HCT116 (cell line): ENCODE results near the gene ING3. TPM values are rescaled to one million over a fixed set of nuclear protein-coding genes. Genes with fewer than 3 reads are reported as not detected.

ENCODE experiments used
- ATAC-seq: fragments of 200-7000 bp; cut with Tn5 transposase; 2 replicates; pipeline ENCODE4 v1.9.1; 2020; ENCODE audit warnings: mild to moderate bottlenecking, moderate library complexity
- BruUV-seq: library from RNA; stranded (reverse); fragments of 400-500 nt; replicated peaks from 2 replicates; lab custom pipeline; 2021; lab: Mats Ljungman, UMichigan
- CTCF ChIA-PET: fragments of 300-600 bp; sonication (Branson Sonifier 250); formaldehyde crosslinking; loops from one replicate; lab custom pipeline; 2021; ENCODE audit warnings: antibody characterized with exemption; lab: Charles Lee
- POLR2A ChIA-PET: fragments of 300-600, 350-600 bp; sonication (Branson Sonifier 250); formaldehyde crosslinking; loops from one replicate; lab custom pipeline; 2021; ENCODE audit warnings: antibody characterized with exemption; lab: Charles Lee
- RAD21 ChIA-PET, 2 experiments: fragments of 300-600 bp; sonication (Branson Sonifier 250); formaldehyde crosslinking; loops; one replicate each; lab custom pipeline; 2023; ENCODE audit warnings: low total read pairs in 2 of 2; ENCODE audit not compliant: uncharacterized antibody in 2 of 2, unreplicated experiment in 2 of 2, low non-redundant PET in 1 of 2; lab: Charles Lee
- DNase-seq: peaks from one replicate; pipeline ENCODE4 v3.0.0-alpha.2; 2010; ENCODE audit warnings: low read depth, low spot score
- H2AFZ ChIP-seq: fragments of 200-600 bp; shearing (Covaris generic), sonication (generic); 2 replicates; pipeline ENCODE4 v1.6.1; 2017; ENCODE audit warnings: low read depth, mixed run types, mixed read lengths, antibody characterized with exemption, low read length; ENCODE audit not compliant: poor library complexity, severe bottlenecking
- H3K27ac ChIP-seq: 2 replicates; pipeline ENCODE4 v1.5.1; 2012; ENCODE audit warnings: low read depth, low read length
- H3K27me3 ChIP-seq: fragments of 200-600 bp; sonication (generic); 2 replicates; pipeline ENCODE4 v1.6.1; 2016; ENCODE audit warnings: mixed run types, low read length, mixed read lengths; ENCODE audit not compliant: insufficient read depth
- H3K36me3 ChIP-seq, 2 experiments: fragments of 200-500 bp in 1 of 2; fragments of 200-600 bp in 1 of 2; sonication (Bioruptor generic) in 1 of 2; sonication (generic) in 1 of 2; 2 replicates each; pipeline versions ENCODE4 v1.5.1 to v1.6.1; 2014 to 2016; ENCODE audit warnings: low read length in 2 of 2, inconsistent platforms in 1 of 2, mixed read lengths in 1 of 2, mixed run types in 1 of 2; ENCODE audit not compliant: insufficient read depth in 2 of 2, control insufficient read depth in 1 of 2
- H3K4me1 ChIP-seq, 2 experiments: fragments of 200-600 bp in 1 of 2; sonication (generic) in 1 of 2; 2 replicates each; pipeline versions ENCODE4 v1.5.1 to v1.6.1; 2012 to 2017; ENCODE audit warnings: low read length in 2 of 2, inconsistent platforms in 1 of 2, mild to moderate bottlenecking in 1 of 2, mixed read lengths in 1 of 2, mixed run types in 1 of 2, moderate library complexity in 1 of 2; ENCODE audit not compliant: insufficient read depth in 2 of 2, control insufficient read depth in 1 of 2
- H3K4me2 ChIP-seq: fragments of 200-600 bp; sonication (generic); 2 replicates; pipeline ENCODE4 v1.6.1; 2017; ENCODE audit warnings: mixed run types, low read length, mixed read lengths
- H3K4me3 ChIP-seq, 2 experiments: fragments of 200-600 bp in 1 of 2; sonication (generic) in 1 of 2; replicated peaks in 1 of 2; 2 replicates each; pipeline ENCODE4 v1.5.1; 2011 to 2016; ENCODE audit warnings: low read length in 2 of 2, control low read depth in 1 of 2, low read depth in 1 of 2, mild to moderate bottlenecking in 1 of 2, mixed read lengths in 1 of 2, mixed run types in 1 of 2
- H3K79me2 ChIP-seq: fragments of 200-600 bp; sonication (generic); 2 replicates; pipeline ENCODE4 v1.6.1; 2017; ENCODE audit warnings: mild to moderate bottlenecking, mixed run types, low read length, moderate library complexity, mixed read lengths; ENCODE audit not compliant: insufficient read depth
- H3K9ac ChIP-seq: fragments of 200-600 bp; sonication (generic); 2 replicates; pipeline ENCODE4 v1.6.1; 2016; ENCODE audit warnings: low read length, mixed read lengths
- H3K9me2 ChIP-seq: fragments of 200-600 bp; sonication (generic), shearing (Covaris generic); 2 replicates; pipeline ENCODE4 v1.6.1; 2017; ENCODE audit warnings: mixed run types, mild to moderate bottlenecking, moderate library complexity; ENCODE audit not compliant: insufficient read depth
- H3K9me3 ChIP-seq, 2 experiments: fragments of 200-500 bp in 1 of 2; fragments of 200-600 bp in 1 of 2; sonication (Bioruptor generic) in 1 of 2; sonication (generic) in 1 of 2; 2 replicates each; pipeline ENCODE4 v1.6.1; 2014 to 2017; ENCODE audit warnings: low read length in 2 of 2, mixed read lengths in 2 of 2, inconsistent platforms in 1 of 2, low read depth in 1 of 2, mild to moderate bottlenecking in 1 of 2, mixed run types in 1 of 2, moderate library complexity in 1 of 2; ENCODE audit not compliant: control insufficient read depth in 1 of 2, insufficient read depth in 1 of 2
- H4K20me1 ChIP-seq: fragments of 200-600 bp; sonication (generic), shearing (Covaris generic); 2 replicates; pipeline ENCODE4 v1.6.1; 2017; ENCODE audit warnings: mixed run types, mild to moderate bottlenecking, moderate library complexity; ENCODE audit not compliant: insufficient read depth
- CBX3 ChIP-seq: IDR thresholded peaks from 2 replicates; pipeline ENCODE4 v1.6.1; 2012; ENCODE audit warnings: low read depth
- CEBPB ChIP-seq: IDR thresholded peaks from 2 replicates; pipeline ENCODE4 v1.6.1; 2012; ENCODE audit warnings: low read depth
- ELF1 ChIP-seq: IDR thresholded peaks from 2 replicates; pipeline ENCODE4 v1.6.1; 2012; ENCODE audit warnings: low read depth, borderline replicate concordance
- EZH2 ChIP-seq: fragments of 200-600 bp; sonication (generic); IDR thresholded peaks from 2 replicates; pipeline ENCODE4 v1.6.1; 2017; ENCODE audit warnings: antibody characterized with exemption, mixed run types
- EZH2phosphoT487 ChIP-seq: fragments of 200-600 bp; IDR thresholded peaks from 2 replicates; pipeline ENCODE4 v1.6.1; 2018; ENCODE audit warnings: antibody characterized with exemption, borderline replicate concordance
- POLR2AphosphoS5 ChIP-seq: IDR thresholded peaks from 2 replicates; pipeline ENCODE4 v1.6.1; 2011; ENCODE audit warnings: mild to moderate bottlenecking, low read depth, low read length, moderate library complexity
- RAD21 ChIP-seq: IDR thresholded peaks from 2 replicates; pipeline ENCODE4 v1.6.1; 2012; ENCODE audit warnings: low read depth, mild to moderate bottlenecking
- SIN3A ChIP-seq: IDR thresholded peaks from 2 replicates; pipeline ENCODE4 v1.6.1; 2012; ENCODE audit warnings: low read depth
- SP1 ChIP-seq: IDR thresholded peaks from 2 replicates; pipeline ENCODE4 v1.6.1; 2012; ENCODE audit warnings: low read depth
- SRF ChIP-seq: IDR thresholded peaks from 2 replicates; pipeline ENCODE4 v1.6.1; 2012; ENCODE audit warnings: low read depth
- ZFX ChIP-seq: fragments of 450-650 bp; IDR thresholded peaks from 2 replicates; pipeline ENCODE4 v1.6.1; 2017
- ZNF274 ChIP-seq: fragments of 200-500 bp; sonication (Bioruptor generic); IDR thresholded peaks from 2 replicates; pipeline ENCODE4 v1.6.1; 2014; ENCODE audit warnings: mild to moderate bottlenecking, low read depth, low read length, inconsistent platforms
- intact Hi-C: fragments of 100-400 bp; cut with micrococcal nuclease; formaldehyde crosslinking; loops from 2 replicates; pipeline ENCODE4 v1.10.0; 2022
- total RNA-seq: library from RNA; stranded (reverse); gene quantifications from one replicate; pipeline ENCODE4 v1.2.1, GENCODE V29; 2021; ENCODE audit not compliant: unreplicated experiment
- TF ChIP-seq, protein P1 (sequence below): IDR thresholded peaks from 2 replicates; pipeline ENCODE4 v1.6.1; 2012; ENCODE audit warnings: low read depth
- TF ChIP-seq, protein P2 (sequence below): IDR thresholded peaks from 2 replicates; pipeline ENCODE4 v1.6.1; 2011; ENCODE audit warnings: mild to moderate bottlenecking, low read length, moderate library complexity; ENCODE audit not compliant: insufficient replicate concordance; ENCODE audit errors: extremely low read depth
- TF ChIP-seq, protein P3 (sequence below), 3 experiments: fragments of 200-600 bp in 1 of 3; sonication (generic) in 1 of 3; IDR thresholded peaks in 2 of 3; conservative IDR thresholded peaks in 1 of 3; 2 replicates each; pipeline ENCODE4 v1.5.1; 2012 to 2017; ENCODE audit warnings: low read depth in 2 of 3, low read length in 2 of 3, antibody characterized with exemption in 1 of 3, borderline replicate concordance in 1 of 3, control low read depth in 1 of 3, mild to moderate bottlenecking in 1 of 3, mixed read lengths in 1 of 3, mixed run types in 1 of 3, moderate library complexity in 1 of 3; ENCODE audit not compliant: insufficient read depth in 1 of 3
- TF ChIP-seq, protein P4 (sequence below): IDR thresholded peaks from 2 replicates; pipeline ENCODE4 v1.6.1; 2012

Gene ING3
- total RNA-seq, 1 experiment from 2014 or later, result 16.2 TPM

- DNase-seq, result no peak
- ChIA-PET RAD21 (no interaction called here), CTCF (no interaction called here), POLR2A (no interaction called here)
- intact Hi-C loops, result no loop called here
- Histone ChIP-seq H3K9me2 (no peaks in the 10 kb centered on the region), H2AFZ (no peak overlapping the region), H3K4me3 (no peak overlapping the region), H4K20me1 (no peaks in the 10 kb centered on the region), H3K9me3 (no peaks in the 10 kb centered on the region), H3K79me2 (no peaks in the 10 kb centered on the region), H3K36me3 (no peaks in the 10 kb centered on the region), H3K9ac (no peak overlapping the region), H3K4me2 (no peak overlapping the region), H3K27me3 (no peaks in the 10 kb centered on the region), H3K27ac (no peak overlapping the region), H3K4me1 (no peaks in the 10 kb centered on the region)
- no peak for ATAC-seq
- TF ChIP-seq, protein P1, sequence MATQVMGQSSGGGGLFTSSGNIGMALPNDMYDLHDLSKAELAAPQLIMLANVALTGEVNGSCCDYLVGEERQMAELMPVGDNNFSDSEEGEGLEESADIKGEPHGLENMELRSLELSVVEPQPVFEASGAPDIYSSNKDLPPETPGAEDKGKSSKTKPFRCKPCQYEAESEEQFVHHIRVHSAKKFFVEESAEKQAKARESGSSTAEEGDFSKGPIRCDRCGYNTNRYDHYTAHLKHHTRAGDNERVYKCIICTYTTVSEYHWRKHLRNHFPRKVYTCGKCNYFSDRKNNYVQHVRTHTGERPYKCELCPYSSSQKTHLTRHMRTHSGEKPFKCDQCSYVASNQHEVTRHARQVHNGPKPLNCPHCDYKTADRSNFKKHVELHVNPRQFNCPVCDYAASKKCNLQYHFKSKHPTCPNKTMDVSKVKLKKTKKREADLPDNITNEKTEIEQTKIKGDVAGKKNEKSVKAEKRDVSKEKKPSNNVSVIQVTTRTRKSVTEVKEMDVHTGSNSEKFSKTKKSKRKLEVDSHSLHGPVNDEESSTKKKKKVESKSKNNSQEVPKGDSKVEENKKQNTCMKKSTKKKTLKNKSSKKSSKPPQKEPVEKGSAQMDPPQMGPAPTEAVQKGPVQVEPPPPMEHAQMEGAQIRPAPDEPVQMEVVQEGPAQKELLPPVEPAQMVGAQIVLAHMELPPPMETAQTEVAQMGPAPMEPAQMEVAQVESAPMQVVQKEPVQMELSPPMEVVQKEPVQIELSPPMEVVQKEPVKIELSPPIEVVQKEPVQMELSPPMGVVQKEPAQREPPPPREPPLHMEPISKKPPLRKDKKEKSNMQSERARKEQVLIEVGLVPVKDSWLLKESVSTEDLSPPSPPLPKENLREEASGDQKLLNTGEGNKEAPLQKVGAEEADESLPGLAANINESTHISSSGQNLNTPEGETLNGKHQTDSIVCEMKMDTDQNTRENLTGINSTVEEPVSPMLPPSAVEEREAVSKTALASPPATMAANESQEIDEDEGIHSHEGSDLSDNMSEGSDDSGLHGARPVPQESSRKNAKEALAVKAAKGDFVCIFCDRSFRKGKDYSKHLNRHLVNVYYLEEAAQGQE, result no peak
- no peak for TF ChIP-seq ZFX
- no peak for TF ChIP-seq SP1
- TF ChIP-seq EZH2, result no peak
- no peak for TF ChIP-seq EZH2phosphoT487
- TF ChIP-seq SRF, result no peak
- TF ChIP-seq CBX3, result no peak
- TF ChIP-seq, protein P2, sequence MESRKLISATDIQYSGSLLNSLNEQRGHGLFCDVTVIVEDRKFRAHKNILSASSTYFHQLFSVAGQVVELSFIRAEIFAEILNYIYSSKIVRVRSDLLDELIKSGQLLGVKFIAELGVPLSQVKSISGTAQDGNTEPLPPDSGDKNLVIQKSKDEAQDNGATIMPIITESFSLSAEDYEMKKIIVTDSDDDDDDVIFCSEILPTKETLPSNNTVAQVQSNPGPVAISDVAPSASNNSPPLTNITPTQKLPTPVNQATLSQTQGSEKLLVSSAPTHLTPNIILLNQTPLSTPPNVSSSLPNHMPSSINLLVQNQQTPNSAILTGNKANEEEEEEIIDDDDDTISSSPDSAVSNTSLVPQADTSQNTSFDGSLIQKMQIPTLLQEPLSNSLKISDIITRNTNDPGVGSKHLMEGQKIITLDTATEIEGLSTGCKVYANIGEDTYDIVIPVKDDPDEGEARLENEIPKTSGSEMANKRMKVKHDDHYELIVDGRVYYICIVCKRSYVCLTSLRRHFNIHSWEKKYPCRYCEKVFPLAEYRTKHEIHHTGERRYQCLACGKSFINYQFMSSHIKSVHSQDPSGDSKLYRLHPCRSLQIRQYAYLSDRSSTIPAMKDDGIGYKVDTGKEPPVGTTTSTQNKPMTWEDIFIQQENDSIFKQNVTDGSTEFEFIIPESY, result no peak
- TF ChIP-seq ELF1, result no peak
- TF ChIP-seq, protein P3, sequence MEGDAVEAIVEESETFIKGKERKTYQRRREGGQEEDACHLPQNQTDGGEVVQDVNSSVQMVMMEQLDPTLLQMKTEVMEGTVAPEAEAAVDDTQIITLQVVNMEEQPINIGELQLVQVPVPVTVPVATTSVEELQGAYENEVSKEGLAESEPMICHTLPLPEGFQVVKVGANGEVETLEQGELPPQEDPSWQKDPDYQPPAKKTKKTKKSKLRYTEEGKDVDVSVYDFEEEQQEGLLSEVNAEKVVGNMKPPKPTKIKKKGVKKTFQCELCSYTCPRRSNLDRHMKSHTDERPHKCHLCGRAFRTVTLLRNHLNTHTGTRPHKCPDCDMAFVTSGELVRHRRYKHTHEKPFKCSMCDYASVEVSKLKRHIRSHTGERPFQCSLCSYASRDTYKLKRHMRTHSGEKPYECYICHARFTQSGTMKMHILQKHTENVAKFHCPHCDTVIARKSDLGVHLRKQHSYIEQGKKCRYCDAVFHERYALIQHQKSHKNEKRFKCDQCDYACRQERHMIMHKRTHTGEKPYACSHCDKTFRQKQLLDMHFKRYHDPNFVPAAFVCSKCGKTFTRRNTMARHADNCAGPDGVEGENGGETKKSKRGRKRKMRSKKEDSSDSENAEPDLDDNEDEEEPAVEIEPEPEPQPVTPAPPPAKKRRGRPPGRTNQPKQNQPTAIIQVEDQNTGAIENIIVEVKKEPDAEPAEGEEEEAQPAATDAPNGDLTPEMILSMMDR (IDR thresholded peaks at IDR 0.05 in 2 of 3, conservative IDR thresholded peaks at IDR 0.05 in 1 of 3; ENCODE audit: borderline replicate concordance in 1 of 3, insufficient read depth in 1 of 3, low read depth in 2 of 3, low read length in 2 of 3), result no peak
- no peak for TF ChIP-seq RAD21
- TF ChIP-seq, protein P4, sequence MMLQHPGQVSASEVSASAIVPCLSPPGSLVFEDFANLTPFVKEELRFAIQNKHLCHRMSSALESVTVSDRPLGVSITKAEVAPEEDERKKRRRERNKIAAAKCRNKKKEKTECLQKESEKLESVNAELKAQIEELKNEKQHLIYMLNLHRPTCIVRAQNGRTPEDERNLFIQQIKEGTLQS, result no peak
- TF ChIP-seq POLR2AphosphoS5, result no peak
- no peak for TF ChIP-seq SIN3A
- TF ChIP-seq CEBPB, result no peak
- TF ChIP-seq ZNF274, result no peak
- BruUV-seq, result no TSS peak
These were observed 73.3 kb downstream of the ING3 start for GRCh38 chr7:121023683-121024511.
